ENCODE measurements around the gene C10orf67.

DNA sequence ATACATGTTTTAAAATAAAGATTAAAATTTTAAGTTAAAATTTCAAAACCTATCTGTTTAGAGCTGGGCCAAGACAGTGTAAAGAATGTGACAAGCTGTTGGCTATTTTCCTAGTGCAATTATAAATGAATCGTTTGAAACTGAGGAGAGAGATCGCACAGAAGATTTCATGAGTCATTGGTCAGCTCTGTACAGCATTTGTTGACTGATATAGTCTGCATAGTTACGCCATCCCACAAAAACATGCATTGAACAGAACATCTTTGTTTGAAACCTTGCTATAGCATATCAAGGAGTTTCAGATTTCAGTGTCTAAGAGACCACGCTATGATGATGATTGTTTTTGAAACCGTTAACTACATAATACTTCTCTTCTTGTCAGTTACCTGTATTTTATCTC lies 1.3 kb upstream of the C10orf67 start:
- TF ChIP-seq, protein P1, sequence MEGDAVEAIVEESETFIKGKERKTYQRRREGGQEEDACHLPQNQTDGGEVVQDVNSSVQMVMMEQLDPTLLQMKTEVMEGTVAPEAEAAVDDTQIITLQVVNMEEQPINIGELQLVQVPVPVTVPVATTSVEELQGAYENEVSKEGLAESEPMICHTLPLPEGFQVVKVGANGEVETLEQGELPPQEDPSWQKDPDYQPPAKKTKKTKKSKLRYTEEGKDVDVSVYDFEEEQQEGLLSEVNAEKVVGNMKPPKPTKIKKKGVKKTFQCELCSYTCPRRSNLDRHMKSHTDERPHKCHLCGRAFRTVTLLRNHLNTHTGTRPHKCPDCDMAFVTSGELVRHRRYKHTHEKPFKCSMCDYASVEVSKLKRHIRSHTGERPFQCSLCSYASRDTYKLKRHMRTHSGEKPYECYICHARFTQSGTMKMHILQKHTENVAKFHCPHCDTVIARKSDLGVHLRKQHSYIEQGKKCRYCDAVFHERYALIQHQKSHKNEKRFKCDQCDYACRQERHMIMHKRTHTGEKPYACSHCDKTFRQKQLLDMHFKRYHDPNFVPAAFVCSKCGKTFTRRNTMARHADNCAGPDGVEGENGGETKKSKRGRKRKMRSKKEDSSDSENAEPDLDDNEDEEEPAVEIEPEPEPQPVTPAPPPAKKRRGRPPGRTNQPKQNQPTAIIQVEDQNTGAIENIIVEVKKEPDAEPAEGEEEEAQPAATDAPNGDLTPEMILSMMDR (IDR thresholded peaks at IDR 0.05; ENCODE audit: control extremely low read depth in 1 of 3, insufficient read depth in 1 of 3, low read depth in 1 of 3, low read length in 3 of 3) = no peak
- TF ChIP-seq EZH2 (IDR thresholded peaks at IDR 0.05; ENCODE audit: low read depth, low read length, severe bottlenecking) (no peak), POLR2A (IDR thresholded peaks at IDR 0.05; ENCODE audit: control extremely low read depth in 1 of 2, low read depth in 2 of 2, low read length in 2 of 2) (no peak), CHD2 (IDR thresholded peaks at IDR 0.05; ENCODE audit: low read length) (no peak), BRCA1 (IDR thresholded peaks at IDR 0.05; ENCODE audit: low read depth, low read length) (no peak), TCF12 (IDR thresholded peaks at IDR 0.05; ENCODE audit: low read depth, low read length) (no peak), RBBP5 (IDR thresholded peaks at IDR 0.05; ENCODE audit: borderline replicate concordance, low read depth, low read length) (no peak), EP300 (IDR thresholded peaks at IDR 0.05; ENCODE audit: borderline replicate concordance in 1 of 2, low read depth in 2 of 2, low read length in 2 of 2) (no peak), MAFK (IDR thresholded peaks at IDR 0.05; ENCODE audit: low read depth, low read length) (no peak)
- TF ChIP-seq, protein P2, sequence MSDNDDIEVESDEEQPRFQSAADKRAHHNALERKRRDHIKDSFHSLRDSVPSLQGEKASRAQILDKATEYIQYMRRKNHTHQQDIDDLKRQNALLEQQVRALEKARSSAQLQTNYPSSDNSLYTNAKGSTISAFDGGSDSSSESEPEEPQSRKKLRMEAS (IDR thresholded peaks at IDR 0.05) = no peak

Data from H1 (cell line).